NCI-H748 (cell line): ENCODE data around the gene CACNA1A.

Source experiments
- DNase-seq: peaks from one replicate; lab custom pipeline; 2025; ENCODE audit not compliant: unreplicated experiment; lab: John Stamatoyannopoulos, UW

CACNA1A gene

GRCh38 chr19:13315495-13315894, 190.8 kb downstream of the CACNA1A start:
- DNase-seq, result no peak

DNA sequence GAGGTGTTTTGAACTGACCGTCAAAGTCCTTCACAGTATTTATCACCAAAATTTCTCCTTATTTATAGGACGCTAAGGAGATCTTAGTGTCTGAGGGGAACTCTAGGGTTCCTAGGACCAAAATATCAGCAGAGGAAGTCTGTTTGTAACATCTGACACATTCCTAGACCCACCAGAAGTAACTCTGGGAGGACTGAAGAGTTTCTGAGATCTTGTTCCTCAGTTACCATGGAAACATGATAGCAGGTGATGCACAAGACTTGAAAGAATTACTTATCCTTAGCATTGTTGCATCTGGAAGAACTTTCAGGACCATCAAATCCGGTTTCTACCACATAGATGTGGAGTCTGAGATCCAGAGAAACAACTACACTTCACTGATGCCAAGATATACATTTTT, 191.5 kb downstream of the CACNA1A start:
- no peak for DNase-seq

- DNase-seq, result no peak
These were observed 192.4 kb downstream of the CACNA1A start for GRCh38 chr19:13313875-13314274.

GRCh38 chr19:13309864-13310263, 196.4 kb downstream of the CACNA1A start:
- no peak for DNase-seq

GRCh38 chr19:13303381-13304129, 202.7 kb downstream of the CACNA1A start:
- DNase-seq, result no peak

DNA sequence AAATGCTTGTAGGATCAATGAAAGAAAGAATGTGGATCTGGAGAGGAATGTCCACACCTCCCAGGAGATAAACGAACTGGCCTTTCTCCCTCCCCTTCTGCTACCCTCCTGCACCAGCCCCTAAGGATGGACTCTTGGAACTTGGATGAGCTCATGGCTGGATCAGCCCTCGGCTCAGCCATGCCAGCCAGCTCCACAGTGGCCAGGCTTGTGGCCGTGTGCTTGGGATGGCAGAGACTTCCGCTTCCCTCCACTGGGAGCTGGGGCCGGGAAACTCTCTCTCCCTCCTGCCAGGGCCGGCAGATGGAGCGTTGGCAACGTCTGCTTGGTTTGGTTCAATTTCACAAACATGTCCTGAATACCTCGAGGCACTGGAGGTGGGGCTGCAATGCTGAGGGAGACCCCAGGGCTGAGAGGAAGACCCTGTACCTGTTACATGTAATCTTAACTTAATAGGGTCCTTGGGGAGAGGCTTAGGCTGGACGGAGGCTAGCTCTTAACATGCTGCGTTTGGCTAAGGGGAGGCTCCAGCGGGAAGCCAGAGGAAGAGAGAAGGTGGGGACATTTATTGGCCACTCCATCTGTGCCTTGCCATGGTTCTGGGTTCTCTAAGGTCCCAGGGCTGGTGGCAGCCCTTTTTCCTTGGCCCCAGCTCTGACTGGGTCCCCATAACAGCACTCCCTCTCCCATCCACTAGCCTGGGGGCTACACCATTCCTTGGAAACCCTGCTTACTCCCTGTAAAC, 203.6 kb downstream of the CACNA1A start:
- no peak for DNase-seq

GRCh38 chr19:13301627-13302334, 204.5 kb downstream of the CACNA1A start:
- no peak for DNase-seq

GRCh38 chr19:13300421-13301030, 205.8 kb downstream of the CACNA1A start:
- no peak for DNase-seq

DNA sequence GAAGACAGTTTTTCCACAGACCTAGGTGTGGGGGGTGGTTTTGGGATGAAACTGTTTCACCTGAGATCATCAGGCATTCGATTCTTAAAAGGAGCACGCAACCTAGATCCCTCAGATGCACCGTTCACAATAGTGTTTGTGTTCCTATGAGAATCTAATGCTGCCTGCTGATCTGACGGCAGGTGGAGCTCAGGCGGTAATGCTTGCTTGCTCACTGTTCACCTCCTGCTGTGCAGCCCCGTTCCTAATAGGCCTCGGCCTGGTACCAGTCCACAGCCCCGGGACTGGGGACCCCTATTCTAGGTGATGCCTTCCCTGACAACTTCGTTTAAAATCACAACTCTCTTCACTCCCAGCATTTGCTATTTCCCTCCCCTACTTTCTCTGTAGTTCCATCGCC, 206.4 kb downstream of the CACNA1A start:
- no peak for DNase-seq

- DNase-seq, result no peak
These were observed 207.5 kb downstream of the CACNA1A start for GRCh38 chr19:13298565-13299481.

- no peak for DNase-seq
These were observed 209.3 kb downstream of the CACNA1A start for GRCh38 chr19:13297023-13297422.

DNA sequence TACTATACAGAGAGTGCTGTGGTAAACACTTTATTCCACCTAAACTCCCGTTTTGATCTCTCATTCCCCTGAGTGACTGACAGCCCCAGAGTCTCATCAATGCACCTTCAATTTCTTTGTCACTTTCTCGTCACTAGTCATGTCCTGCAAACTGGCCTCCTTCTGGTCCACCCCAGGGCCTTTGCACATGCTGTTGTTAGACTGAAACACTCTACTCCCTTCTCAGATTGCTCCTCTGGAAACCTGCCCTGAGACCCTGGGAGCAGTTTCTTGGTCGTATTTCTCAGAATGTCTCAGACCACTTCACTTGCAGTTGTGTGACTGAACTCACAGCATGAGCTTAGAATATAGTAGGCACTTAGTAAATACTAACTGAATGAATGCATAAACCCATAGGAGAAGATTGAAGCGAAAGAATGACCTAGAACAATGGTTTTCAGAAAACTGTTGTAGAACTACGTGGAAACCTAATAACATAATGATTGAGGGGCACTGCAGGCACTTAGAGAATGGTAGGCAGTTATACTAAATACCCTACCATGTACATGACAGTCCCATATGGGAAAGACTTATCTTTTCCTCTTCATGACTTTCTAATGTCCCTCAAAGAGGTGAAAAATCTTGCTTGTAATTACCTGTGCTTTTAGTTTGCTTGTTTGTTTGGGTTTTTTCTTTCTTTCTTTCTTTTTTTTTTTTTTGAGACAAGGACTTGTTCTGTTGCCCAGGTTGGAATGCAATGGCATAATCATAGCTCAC, 211.3 kb downstream of the CACNA1A start:
- DNase-seq, result no peak

DNA sequence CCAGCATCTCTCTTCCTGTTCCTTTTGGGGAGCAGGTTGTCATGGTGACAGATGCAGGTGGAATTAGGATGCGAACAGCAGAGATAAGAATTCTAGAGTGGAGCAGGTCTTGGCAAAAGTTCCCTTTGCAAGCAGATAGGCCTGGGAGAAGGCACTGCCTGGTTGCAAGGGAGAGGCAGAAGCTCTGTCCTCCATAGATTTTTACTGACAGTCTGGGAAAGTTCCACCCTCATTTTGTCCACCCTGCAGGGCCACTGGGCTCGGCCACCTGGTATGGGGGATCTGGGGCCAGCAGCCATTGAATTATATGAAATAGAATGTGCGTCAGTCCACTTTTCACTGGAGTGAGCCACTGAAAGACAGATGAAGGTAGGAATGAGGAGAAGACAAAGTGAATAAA, 214.4 kb downstream of the CACNA1A start:
- no peak for DNase-seq

GRCh38 chr19:13290741-13291140, 215.5 kb downstream of the CACNA1A start:
- DNase-seq, result no peak

DNA sequence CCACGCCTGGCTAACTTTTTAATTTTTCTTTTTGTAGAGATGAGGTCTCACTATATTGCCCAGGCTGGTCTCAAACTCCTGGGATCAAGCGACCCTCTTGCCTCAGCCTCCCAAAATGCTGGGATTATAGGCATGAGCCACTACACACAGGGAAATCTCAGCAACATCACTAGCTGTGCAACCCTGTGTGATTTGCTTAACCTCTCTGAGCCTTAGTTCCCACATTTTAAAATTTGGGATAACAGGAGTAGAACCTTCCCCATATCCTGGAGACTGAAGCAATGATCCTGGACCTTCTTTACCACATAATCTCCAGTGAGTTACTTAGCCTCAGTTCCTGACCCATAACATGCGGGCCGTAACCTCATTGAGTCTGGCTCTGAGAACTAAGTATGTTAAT, 217.0 kb downstream of the CACNA1A start:
- no peak for DNase-seq

DNA sequence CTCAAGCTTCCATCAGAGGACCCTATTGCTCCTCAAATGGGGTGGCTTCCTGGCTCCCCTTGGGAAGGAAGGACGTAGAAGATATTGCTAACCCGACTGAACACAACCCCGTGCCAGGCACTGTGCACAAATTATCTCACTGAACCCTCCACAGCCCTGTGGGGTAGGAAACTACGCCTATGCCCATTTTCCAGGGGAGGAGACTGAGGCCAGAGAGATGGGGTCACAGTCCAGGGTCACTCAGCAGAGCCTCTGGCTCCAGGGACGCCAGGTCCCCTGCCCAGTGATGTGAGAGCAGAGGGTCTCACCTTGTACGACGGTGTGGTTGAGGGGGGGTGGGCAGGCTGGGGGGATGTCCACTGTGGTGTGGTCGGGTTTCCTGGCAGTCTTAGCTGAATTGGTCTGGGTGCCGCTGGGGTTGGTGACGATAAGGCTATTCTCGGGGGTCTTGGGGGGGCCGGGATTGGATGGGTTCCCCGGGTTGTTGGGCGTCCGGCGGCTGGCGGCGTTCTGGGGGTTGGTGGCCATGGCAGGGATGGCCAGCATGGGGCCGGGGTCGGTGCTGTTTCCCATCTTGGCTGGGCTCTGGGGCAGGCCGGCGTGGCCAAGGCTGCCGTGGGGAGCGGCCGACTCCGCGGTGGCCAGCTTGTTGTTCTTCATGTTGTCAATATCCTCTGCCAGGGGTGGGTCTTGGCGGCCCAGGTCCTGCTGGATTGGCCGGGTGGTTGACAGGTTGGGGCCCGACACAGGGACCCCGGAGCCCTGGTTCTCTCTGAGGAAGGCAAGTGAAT, 219.9 kb downstream of the CACNA1A start:
- no peak for DNase-seq

GRCh38 chr19:13284929-13285928, 221.1 kb downstream of the CACNA1A start:
- DNase-seq, result no peak

- no peak for DNase-seq
These were observed 222.4 kb downstream of the CACNA1A start for GRCh38 chr19:13283871-13284270.
